IMR-90 (cell line): ENCODE data around the gene RCOR3. TPM values are rescaled to one million over a fixed set of nuclear protein-coding genes. Genes with fewer than 3 reads are reported as not detected.

ENCODE experiments used
- ATAC-seq: fragments of 200-7000 bp; cut with Tn5 transposase; 2 replicates; pipeline ENCODE4 v1.9.1; 2020; ENCODE audit warnings: low read depth, mild to moderate bottlenecking, moderate library complexity
- BruUV-seq: library from RNA; stranded (reverse); fragments of 400-500 nt; replicated peaks from 2 replicates; lab custom pipeline; 2021; lab: Mats Ljungman, UMichigan
- CTCF ChIA-PET: fragments of 300-600 bp; formaldehyde crosslinking; extraction: SDS; loops from one replicate; lab custom pipeline; 2021; ENCODE audit warnings: antibody characterized with exemption; lab: Yijun Ruan, JAX
- POLR2A ChIA-PET: fragments of 300-600 bp; sonication (Branson Sonifier 250); formaldehyde crosslinking; loops from one replicate; lab custom pipeline; 2022; ENCODE audit warnings: antibody characterized with exemption; ENCODE audit not compliant: unreplicated experiment; lab: Charles Lee
- DNase-seq: peaks from one replicate; pipeline ENCODE4 v3.0.0; 2013
- H2AFZ ChIP-seq: replicated peaks from 2 replicates; pipeline ENCODE3; 2013; ENCODE audit warnings: low read length, mild to moderate bottlenecking; ENCODE audit not compliant: poor library complexity
- H2AK5ac ChIP-seq: 2 replicates; pipeline ENCODE4 v1.6.1; 2013; ENCODE audit warnings: low read depth, low read length, inconsistent platforms
- H2AK9ac ChIP-seq: replicated peaks from 2 replicates; pipeline ENCODE3; 2013; ENCODE audit warnings: mild to moderate bottlenecking, low read depth, low read length, moderate library complexity; ENCODE audit not compliant: poor library complexity
- H2BK120ac ChIP-seq: 2 replicates; pipeline ENCODE4 v1.6.1; 2013; ENCODE audit warnings: low read depth, low read length, inconsistent platforms
- H2BK15ac ChIP-seq: 3 replicates; pipeline ENCODE4 v1.6.1; 2013; ENCODE audit warnings: low read depth, low read length, inconsistent platforms
- H2BK20ac ChIP-seq: 2 replicates; pipeline ENCODE4 v1.6.1; 2013; ENCODE audit warnings: low read depth, mild to moderate bottlenecking, inconsistent platforms, low read length, moderate library complexity
- H2BK5ac ChIP-seq: 2 replicates; pipeline ENCODE4 v1.6.1; 2013; ENCODE audit warnings: mild to moderate bottlenecking, low read depth, low read length, inconsistent platforms; ENCODE audit not compliant: poor library complexity, severe bottlenecking
- H3K14ac ChIP-seq: replicated peaks from 2 replicates; pipeline ENCODE4 v1.6.1; 2013; ENCODE audit warnings: low read depth, low read length, inconsistent platforms
- H3K18ac ChIP-seq: 2 replicates; pipeline ENCODE4 v1.6.1; 2013; ENCODE audit warnings: low read depth, low read length, control low read depth
- H3K23ac ChIP-seq: 2 replicates; pipeline ENCODE4 v1.6.1; 2013; ENCODE audit warnings: low read depth, low read length, inconsistent platforms
- H3K27ac ChIP-seq: 2 replicates; pipeline ENCODE4 v1.5.1; 2013; ENCODE audit warnings: mild to moderate bottlenecking, control low read depth, low read length; ENCODE audit not compliant: insufficient read depth
- H3K27me3 ChIP-seq: 2 replicates; pipeline ENCODE4 v1.6.1; 2013; ENCODE audit warnings: low read length; ENCODE audit not compliant: control insufficient read depth, insufficient read depth
- H3K36me3 ChIP-seq: 2 replicates; pipeline ENCODE4 v1.6.1; 2013; ENCODE audit warnings: low read length, mixed read lengths; ENCODE audit not compliant: control insufficient read depth, insufficient read depth
- H3K4ac ChIP-seq: 2 replicates; pipeline ENCODE4 v1.6.1; 2013; ENCODE audit warnings: low read depth, low read length, inconsistent platforms
- H3K4me1 ChIP-seq: 2 replicates; pipeline ENCODE4 v1.6.1; 2013; ENCODE audit warnings: low read length, mixed read lengths; ENCODE audit not compliant: control insufficient read depth, insufficient read depth
- H3K4me2 ChIP-seq: 2 replicates; pipeline ENCODE4 v1.6.1; 2013; ENCODE audit warnings: low read depth, mild to moderate bottlenecking, control low read depth, low read length, moderate library complexity
- H3K4me3 ChIP-seq: 2 replicates; pipeline ENCODE4 v1.5.1; 2013; ENCODE audit warnings: low read depth, mild to moderate bottlenecking, control low read depth, low read length, moderate library complexity; ENCODE audit not compliant: insufficient read depth
- H3K56ac ChIP-seq: 2 replicates; pipeline ENCODE4 v1.6.1; 2013; ENCODE audit warnings: low read length, inconsistent platforms; ENCODE audit not compliant: insufficient read depth; ENCODE audit errors: extremely low read depth
- H3K79me1 ChIP-seq, 2 experiments: 2 replicates each; pipeline ENCODE4 v1.6.1; 2013; ENCODE audit warnings: low read length in 2 of 2, inconsistent platforms in 1 of 2, low read depth in 1 of 2
- H3K9ac ChIP-seq: 2 replicates; pipeline ENCODE4 v1.6.1; 2013; ENCODE audit warnings: low read depth, low read length, control low read depth
- H3K9me1 ChIP-seq: 2 replicates; pipeline ENCODE4 v1.6.1; 2013; ENCODE audit warnings: low read length, inconsistent platforms; ENCODE audit not compliant: insufficient read depth
- H3K9me3 ChIP-seq: 2 replicates; pipeline ENCODE4 v1.6.1; 2013; ENCODE audit warnings: low read length; ENCODE audit not compliant: control insufficient read depth, insufficient read depth
- H4K20me1 ChIP-seq: 2 replicates; pipeline ENCODE4 v1.6.1; 2013; ENCODE audit warnings: low read length, inconsistent platforms; ENCODE audit not compliant: insufficient read depth
- H4K5ac ChIP-seq: 2 replicates; pipeline ENCODE4 v1.6.1; 2013; ENCODE audit warnings: mild to moderate bottlenecking, low read depth, low read length, control low read depth
- H4K8ac ChIP-seq, 2 experiments: 2 replicates each; pipeline ENCODE4 v1.6.1; 2013; ENCODE audit warnings: low read depth in 2 of 2, low read length in 2 of 2, control low read depth in 1 of 2, inconsistent platforms in 1 of 2
- H4K91ac ChIP-seq: 2 replicates; pipeline ENCODE4 v1.6.1; 2013; ENCODE audit warnings: low read depth, low read length, inconsistent platforms; ENCODE audit not compliant: insufficient read depth
- BHLHE40 ChIP-seq: fragments of 150-350 bp; IDR thresholded peaks from 2 replicates; pipeline ENCODE4 v1.6.1; 2016; ENCODE audit warnings: mild to moderate bottlenecking, low read depth, low read length
- CEBPB ChIP-seq: IDR thresholded peaks from 2 replicates; pipeline ENCODE4 v1.6.1; 2012; ENCODE audit warnings: low read depth, low read length, improper control_type of control experiment
- ELK1 ChIP-seq: fragments of 150-350 bp; IDR thresholded peaks from 2 replicates; pipeline ENCODE4 v1.6.1; 2016; ENCODE audit warnings: low read depth, mild to moderate bottlenecking, low read length, moderate library complexity, borderline replicate concordance
- FOS ChIP-seq: fragments of 150-350 bp; IDR thresholded peaks from 2 replicates; pipeline ENCODE4 v1.6.1; 2016; ENCODE audit warnings: low read depth, low read length
- MXI1 ChIP-seq: IDR thresholded peaks from 2 replicates; pipeline ENCODE4 v1.6.1; 2012; ENCODE audit warnings: low read depth, mild to moderate bottlenecking, low read length, moderate library complexity, borderline replicate concordance
- NFE2L2 ChIP-seq: fragments of 150-350 bp; IDR thresholded peaks from 2 replicates; pipeline ENCODE4 v1.6.1; 2016; ENCODE audit warnings: low read depth, mild to moderate bottlenecking, low read length
- POLR2A ChIP-seq: IDR thresholded peaks from 2 replicates; pipeline ENCODE4 v1.6.1; 2012; ENCODE audit warnings: mild to moderate bottlenecking, low read depth, low read length
- RAD21 ChIP-seq: IDR thresholded peaks from 2 replicates; pipeline ENCODE4 v1.6.1; 2012; ENCODE audit warnings: low read length, improper control_type of control experiment
- RCOR1 ChIP-seq: IDR thresholded peaks from 2 replicates; pipeline ENCODE4 v1.6.1; 2012; ENCODE audit warnings: mild to moderate bottlenecking, low read length, improper control_type of control experiment; ENCODE audit not compliant: insufficient replicate concordance
- RFX5 ChIP-seq: IDR thresholded peaks from 2 replicates; pipeline ENCODE4 v1.8.0; 2012; ENCODE audit warnings: low read depth, mild to moderate bottlenecking, low read length, moderate library complexity
- USF2 ChIP-seq: fragments of 150-350 bp; IDR thresholded peaks from 2 replicates; pipeline ENCODE4 v1.6.1; 2017; ENCODE audit warnings: mild to moderate bottlenecking, antibody characterized with exemption, low read length, low read depth
- WGBS, 2 experiments: methylation state at CpG; one replicate each; pipeline versions ENCODE4 v1.1.5 to v1.1.7; 2013; ENCODE audit warnings: missing lambda C conversion rate in 2 of 2; ENCODE audit not compliant: insufficient read length in 1 of 2; ENCODE audit errors: extremely low coverage in 2 of 2; 5-methylcytosine and 5-hydroxymethylcytosine counted together
- dilution Hi-C: fragments of 300-500 bp; cut with HindIII; formaldehyde crosslinking; loops from one replicate; pipeline ENCODE4 v1.14.3; 2018; ENCODE audit warnings: low sequenced_read_pairs; ENCODE audit not compliant: unreplicated experiment
- in situ Hi-C: fragments of 300-500 bp; cut with MboI; formaldehyde crosslinking; loops from 3 replicates; pipeline ENCODE4 v1.14.3; 2019; ENCODE audit warnings: low sequenced_read_pairs, inconsistent platforms, mixed read lengths
- intact Hi-C: fragments of 100-400 bp; cut with micrococcal nuclease; formaldehyde crosslinking; loops from 2 replicates; pipeline ENCODE4 v1.10.0; 2022
- polyA plus RNA-seq, 3 experiments: library from polyadenylated mRNA; depleted of rRNA; stranded (reverse); fragments of >200 nt; gene quantifications; 2 replicates each; pipeline ENCODE4 v1.2.3, GENCODE V29; 2012; ENCODE audit warnings: low replicate concordance in 1 of 3
- total RNA-seq: library from RNA; depleted of rRNA; stranded (reverse); fragments of >200 nt; gene quantifications from 2 replicates; pipeline ENCODE4 v1.2.3, GENCODE V29; 2012
- TF ChIP-seq, protein P1 (sequence below): conservative IDR thresholded peaks from 2 replicates; pipeline ENCODE4 v1.5.1; 2012; ENCODE audit warnings: mild to moderate bottlenecking, low read depth, low read length, improper control_type of control experiment

Gene RCOR3
- total and polyA plus RNA-seq, 2 of the 4 experiments (the other 2 are of a cell fraction) = 8.1 to 16.4 TPM

GRCh38 chr1:211320980-211321379, 61.8 kb downstream of the RCOR3 start:
- ChIA-PET CTCF (no interaction called here), POLR2A (no interaction called here)
- in situ Hi-C loops = loop anchor here (5.0 to 10.0 kb wide), 2 partner anchors 154 to 326 kb away; no protein-coding TSS in a partner anchor
- TF ChIP-seq RAD21 (no peak), BHLHE40 (no peak), CEBPB (no peak), MXI1 (no peak), NFE2L2 (no peak), RCOR1 (no peak), POLR2A (no peak), RFX5 (no peak), FOS (no peak), ELK1 (no peak), USF2 (no peak)
- TF ChIP-seq, protein P1, sequence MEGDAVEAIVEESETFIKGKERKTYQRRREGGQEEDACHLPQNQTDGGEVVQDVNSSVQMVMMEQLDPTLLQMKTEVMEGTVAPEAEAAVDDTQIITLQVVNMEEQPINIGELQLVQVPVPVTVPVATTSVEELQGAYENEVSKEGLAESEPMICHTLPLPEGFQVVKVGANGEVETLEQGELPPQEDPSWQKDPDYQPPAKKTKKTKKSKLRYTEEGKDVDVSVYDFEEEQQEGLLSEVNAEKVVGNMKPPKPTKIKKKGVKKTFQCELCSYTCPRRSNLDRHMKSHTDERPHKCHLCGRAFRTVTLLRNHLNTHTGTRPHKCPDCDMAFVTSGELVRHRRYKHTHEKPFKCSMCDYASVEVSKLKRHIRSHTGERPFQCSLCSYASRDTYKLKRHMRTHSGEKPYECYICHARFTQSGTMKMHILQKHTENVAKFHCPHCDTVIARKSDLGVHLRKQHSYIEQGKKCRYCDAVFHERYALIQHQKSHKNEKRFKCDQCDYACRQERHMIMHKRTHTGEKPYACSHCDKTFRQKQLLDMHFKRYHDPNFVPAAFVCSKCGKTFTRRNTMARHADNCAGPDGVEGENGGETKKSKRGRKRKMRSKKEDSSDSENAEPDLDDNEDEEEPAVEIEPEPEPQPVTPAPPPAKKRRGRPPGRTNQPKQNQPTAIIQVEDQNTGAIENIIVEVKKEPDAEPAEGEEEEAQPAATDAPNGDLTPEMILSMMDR = no peak
- Histone ChIP-seq H3K23ac (no peak overlapping the region), H3K36me3 (peaks cover 1% of the 10 kb centered on the region; the same call in 1 of the 2 replicates), H4K20me1 (no peaks in the 10 kb centered on the region), H3K4ac (no peak overlapping the region), H4K5ac (no peak overlapping the region), H3K4me1 (no peaks in the 10 kb centered on the region), H2BK120ac (no peak overlapping the region), H2BK5ac (no peak overlapping the region), H3K79me1 (no peaks in the 10 kb centered on the region), H3K9me1 (no peaks in the 10 kb centered on the region), H3K56ac (no peak overlapping the region), H4K8ac (no peak overlapping the region), H3K27me3 (no peaks in the 10 kb centered on the region), H3K4me2 (no peak overlapping the region), H2BK20ac (no peak overlapping the region), H4K91ac (no peak overlapping the region), H3K14ac (no peak overlapping the region), H2AK5ac (no peak overlapping the region), H3K9ac (no peak overlapping the region), H2BK15ac (no peak overlapping the region), H2AK9ac (no peak overlapping the region), H3K9me3 (no peaks in the 10 kb centered on the region), H3K27ac (no peak overlapping the region), H3K4me3 (no peak overlapping the region), H2AFZ (no peak overlapping the region), H3K18ac (no peak overlapping the region)
- DNase-seq (no peak), ATAC-seq (no peak)
- WGBS, 2 experiments = no CpG with 5 or more reads among the region's 4 CpGs
- no TSS peak for BruUV-seq
- intact Hi-C loops = loop anchor here (5.0 kb wide), 1 partner anchor 256 kb away; the partner anchor contains the start of gene SLC30A1
- dilution Hi-C loops = no loop called here
